ENCODE results near the gene RALY. TPM values are rescaled to one million over a fixed set of nuclear protein-coding genes. Genes with fewer than 3 reads are reported as not detected.
"Not testable (repeated sequence)": the region's sequence is repeated elsewhere in the genome, so short reads cannot be mapped to it uniquely, and the experiment has no call there.

Gene RALY
- total RNA-seq, 2 experiments from 2014 or later = 208 to 229 TPM

GRCh38 chr20:34024723-34025351, 31.1 kb downstream of the RALY start:
- Mint-ChIP-seq H3K4me1 (peaks cover 53% of the 10 kb centered on the region), H3K4me3 (no peak overlapping the region), H3K36me3 (ENCODE audit: low read depth) (peaks cover 9% of the 10 kb centered on the region), H3K27me3 (no peaks in the 10 kb centered on the region), H3K27ac (no peak overlapping the region), H3K9me3 (no peaks in the 10 kb centered on the region)
- ChIA-PET CTCF (interaction anchor here (0.6 to 1.7 kb wide), 5 partner anchors 12 to 146 kb away, joined by 3 to 5 read pairs (median 3); no protein-coding TSS in a partner anchor), POLR2A (no interaction called here)
- no peak for DNase-seq

GRCh38 chr20:34028013-34028412, 34.3 kb downstream of the RALY start:
- CTCF ChIA-PET = interaction anchor here (0.6 kb wide), 2 partner anchors 883 to 1425 kb away, joined by 4 to 7 read pairs; no protein-coding TSS in a partner anchor
- H3K27ac Mint-ChIP-seq, H3K27me3 Mint-ChIP-seq, H3K9me3 Mint-ChIP-seq, H3K4me3 Mint-ChIP-seq, DNase-seq, POLR2A ChIA-PET: not testable (repeated sequence)
- H3K4me1 Mint-ChIP-seq = peaks cover 34% of the 10 kb centered on the region
- peaks cover 16% of the 10 kb centered on the region for H3K36me3 Mint-ChIP-seq (ENCODE audit: low read depth)

GRCh38 chr20:34029415-34029814, 35.7 kb downstream of the RALY start:
- Mint-ChIP-seq H3K27me3 (no peaks in the 10 kb centered on the region), H3K36me3 (ENCODE audit: low read depth) (peaks cover 29% of the 10 kb centered on the region), H3K27ac (no peak overlapping the region), H3K9me3 (no peaks in the 10 kb centered on the region), H3K4me3 (no peak overlapping the region), H3K4me1 (peaks cover 28% of the 10 kb centered on the region)
- POLR2A ChIA-PET = no interaction called here
- no peak for DNase-seq
- CTCF ChIA-PET = interaction anchor here (1.0 to 1.4 kb wide), 2 partner anchors 13 to 72 kb away, joined by 3 read pairs; no protein-coding TSS in a partner anchor

- Mint-ChIP-seq H3K4me3 (no peak overlapping the region), H3K27me3 (no peaks in the 10 kb centered on the region), H3K36me3 (ENCODE audit: low read depth) (peaks cover 32% of the 10 kb centered on the region), H3K4me1 (peaks cover 27% of the 10 kb centered on the region), H3K27ac (no peak overlapping the region), H3K9me3 (no peaks in the 10 kb centered on the region)
- ChIA-PET CTCF (interaction anchor here (1.0 to 1.4 kb wide), 2 partner anchors 12 to 73 kb away, joined by 3 read pairs; no protein-coding TSS in a partner anchor), POLR2A (no interaction called here)
- DNase-seq = no peak
These were observed 36.7 kb downstream of the RALY start for GRCh38 chr20:34030456-34030855.

- ChIA-PET CTCF (no interaction called here), POLR2A (no interaction called here)
- Mint-ChIP-seq H3K9me3 (no peaks in the 10 kb centered on the region), H3K36me3 (ENCODE audit: low read depth) (peaks cover 32% of the 10 kb centered on the region), H3K27ac (no peak overlapping the region), H3K4me3 (no peak overlapping the region), H3K4me1 (peaks cover 47% of the 10 kb centered on the region), H3K27me3 (no peaks in the 10 kb centered on the region)
- DNase-seq = no peak
These were observed 40.2 kb downstream of the RALY start for GRCh38 chr20:34033903-34034302.

- H3K4me3 Mint-ChIP-seq = no peak overlapping the region
- peaks cover 24% of the 10 kb centered on the region for H3K36me3 Mint-ChIP-seq (ENCODE audit: low read depth)
- ChIA-PET POLR2A (no interaction called here), CTCF (interaction anchor here (1.0 to 1.5 kb wide), 2 partner anchors 9 to 149 kb away, joined by 3 read pairs; no protein-coding TSS in a partner anchor)
- peak; percentile 66 for DNase-seq
- H3K27me3 Mint-ChIP-seq = no peaks in the 10 kb centered on the region
- peaks cover 45% of the 10 kb centered on the region for H3K4me1 Mint-ChIP-seq
- H3K9me3 Mint-ChIP-seq = no peaks in the 10 kb centered on the region
- peak overlapping the region; percentile 71 for H3K27ac Mint-ChIP-seq
These were observed 43.4 kb downstream of the RALY start for GRCh38 chr20:34037121-34037520.

GRCh38 chr20:34037767-34038166, 44.1 kb downstream of the RALY start:
- Mint-ChIP-seq H3K9me3 (no peaks in the 10 kb centered on the region), H3K36me3 (ENCODE audit: low read depth) (peaks cover 17% of the 10 kb centered on the region), H3K27me3 (no peaks in the 10 kb centered on the region), H3K4me3 (no peak overlapping the region), H3K27ac (no peak overlapping the region), H3K4me1 (peaks cover 50% of the 10 kb centered on the region)
- POLR2A ChIA-PET = no interaction called here
- CTCF ChIA-PET = interaction anchor here (0.6 to 1.5 kb wide), 4 partner anchors 9 to 150 kb away, joined by 3 to 4 read pairs (median 3); no protein-coding TSS in a partner anchor
- DNase-seq = no peak

GRCh38 chr20:34040300-34040995, 46.7 kb downstream of the RALY start:
- Mint-ChIP-seq H3K4me1 (peaks cover 51% of the 10 kb centered on the region), H3K27ac (no peak overlapping the region), H3K4me3 (no peak overlapping the region), H3K9me3 (no peaks in the 10 kb centered on the region), H3K36me3 (ENCODE audit: low read depth) (peaks cover 10% of the 10 kb centered on the region), H3K27me3 (no peaks in the 10 kb centered on the region)
- DNase-seq = no peak
- POLR2A ChIA-PET = no interaction called here
- CTCF ChIA-PET = interaction anchor here (0.7 to 0.9 kb wide), 3 partner anchors 14 to 262 kb away, joined by 3 to 4 read pairs (median 3); no protein-coding TSS in a partner anchor

- no peaks in the 10 kb centered on the region for H3K9me3 Mint-ChIP-seq
These were observed 47.5 kb downstream of the RALY start for GRCh38 chr20:34041226-34041625.

GRCh38 chr20:34042262-34042661, 48.6 kb downstream of the RALY start:
- ChIA-PET POLR2A (no interaction called here), CTCF (interaction anchor here (0.7 to 1.1 kb wide), 2 partner anchors 12 to 54 kb away, joined by 3 read pairs; no protein-coding TSS in a partner anchor)
- Mint-ChIP-seq H3K4me3 (no peak overlapping the region), H3K36me3 (ENCODE audit: low read depth) (peaks cover 18% of the 10 kb centered on the region), H3K9me3 (no peaks in the 10 kb centered on the region), H3K27ac (no peak overlapping the region), H3K27me3 (no peaks in the 10 kb centered on the region), H3K4me1 (peaks cover 43% of the 10 kb centered on the region)
- no peak for DNase-seq

More at GRCh38 chr20:34041226-34041625, 47.5 kb downstream of the RALY start:
- ChIA-PET POLR2A (no interaction called here), CTCF (no interaction called here)
- Mint-ChIP-seq H3K36me3 (ENCODE audit: low read depth) (peaks cover 14% of the 10 kb centered on the region), H3K4me1 (peaks cover 50% of the 10 kb centered on the region), H3K4me3 (no peak overlapping the region), H3K27me3 (no peaks in the 10 kb centered on the region), H3K27ac (no peak overlapping the region)
- DNase-seq = no peak

GRCh38 chr20:34043025-34043424, 49.3 kb downstream of the RALY start:
- no peaks in the 10 kb centered on the region for H3K9me3 Mint-ChIP-seq
- H3K27me3 Mint-ChIP-seq = no peaks in the 10 kb centered on the region
- CTCF ChIA-PET = interaction anchor here (0.7 to 1.6 kb wide), 4 partner anchors 11 to 55 kb away, joined by 3 to 5 read pairs (median 3); no protein-coding TSS in a partner anchor
- H3K4me3 Mint-ChIP-seq = no peak overlapping the region
- H3K4me1 Mint-ChIP-seq = peaks cover 36% of the 10 kb centered on the region
- POLR2A ChIA-PET = no interaction called here
- H3K27ac Mint-ChIP-seq = no peak overlapping the region
- DNase-seq = no peak
- peaks cover 20% of the 10 kb centered on the region for H3K36me3 Mint-ChIP-seq (ENCODE audit: low read depth)

- Mint-ChIP-seq H3K36me3 (ENCODE audit: low read depth) (peaks cover 20% of the 10 kb centered on the region), H3K27me3 (no peaks in the 10 kb centered on the region), H3K4me1 (peaks cover 36% of the 10 kb centered on the region), H3K4me3 (no peak overlapping the region), H3K27ac (no peak overlapping the region), H3K9me3 (no peaks in the 10 kb centered on the region)
- ChIA-PET POLR2A (no interaction called here), CTCF (no interaction called here)
- no peak for DNase-seq
These were observed 51.6 kb downstream of the RALY start for GRCh38 chr20:34045294-34045693.

All from activated CD4-positive, alpha-beta T cell treated with anti-CD3 and anti-CD28 coated beads, Interleukin-2, amount 10 ng/mL, durations not matched to agents 7 days and 5 days (primary cell).